OCI-LY1 (cell line): Measurements from ENCODE around the gene B3GALT6.

Experiments used
- EZH2 ChIP-seq: fragments of 200-600 bp; sonication (generic), shearing (Covaris generic); IDR thresholded peaks from 2 replicates; pipeline ENCODE4 v1.8.0; 2017; ENCODE audit warnings: borderline replicate concordance, mixed run types, mild to moderate bottlenecking, antibody characterized with exemption, low read length, moderate library complexity, mixed read lengths
- TF ChIP-seq, protein P1 (sequence below): fragments of 200-600 bp; sonication (generic), shearing (Covaris generic); IDR thresholded peaks from 2 replicates; pipeline ENCODE4 v1.5.1; 2017; ENCODE audit warnings: mild to moderate bottlenecking, antibody characterized with exemption, low read length, moderate library complexity, mixed read lengths

DNA sequence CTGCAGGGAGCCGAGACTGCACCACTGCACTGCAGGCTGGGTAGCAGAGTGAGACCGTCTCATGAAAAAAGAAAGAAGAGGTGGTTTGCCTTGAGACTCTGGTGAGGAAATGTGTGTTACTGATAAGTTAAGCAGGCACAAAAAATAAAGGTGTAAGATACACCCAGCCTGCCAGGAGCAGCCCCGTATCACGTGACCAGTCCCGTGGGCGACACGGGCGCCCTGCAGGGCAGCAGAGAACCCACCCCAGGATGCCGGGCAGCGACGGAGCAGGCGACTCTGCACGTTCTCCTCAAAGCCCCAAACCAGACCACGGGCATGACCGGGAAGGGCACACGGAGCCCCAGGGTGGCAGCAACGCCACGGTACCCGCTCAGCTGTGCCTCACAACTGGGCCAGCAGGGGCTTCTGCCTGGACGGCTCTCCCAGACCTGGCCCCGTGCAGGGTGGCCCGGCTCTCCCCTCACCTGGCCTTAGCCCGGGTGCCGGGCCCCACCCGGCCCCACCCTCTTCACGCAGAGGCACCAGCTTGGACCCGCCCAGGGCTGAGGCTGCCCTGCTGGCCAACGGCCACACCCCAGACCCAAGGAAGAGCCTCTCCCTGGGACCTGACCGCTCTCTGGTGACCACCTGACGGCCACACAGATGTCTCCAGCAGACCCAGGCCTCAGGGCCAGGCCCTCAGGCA, 10.0 kb upstream of the B3GALT6 start:
- TF ChIP-seq, protein P1, sequence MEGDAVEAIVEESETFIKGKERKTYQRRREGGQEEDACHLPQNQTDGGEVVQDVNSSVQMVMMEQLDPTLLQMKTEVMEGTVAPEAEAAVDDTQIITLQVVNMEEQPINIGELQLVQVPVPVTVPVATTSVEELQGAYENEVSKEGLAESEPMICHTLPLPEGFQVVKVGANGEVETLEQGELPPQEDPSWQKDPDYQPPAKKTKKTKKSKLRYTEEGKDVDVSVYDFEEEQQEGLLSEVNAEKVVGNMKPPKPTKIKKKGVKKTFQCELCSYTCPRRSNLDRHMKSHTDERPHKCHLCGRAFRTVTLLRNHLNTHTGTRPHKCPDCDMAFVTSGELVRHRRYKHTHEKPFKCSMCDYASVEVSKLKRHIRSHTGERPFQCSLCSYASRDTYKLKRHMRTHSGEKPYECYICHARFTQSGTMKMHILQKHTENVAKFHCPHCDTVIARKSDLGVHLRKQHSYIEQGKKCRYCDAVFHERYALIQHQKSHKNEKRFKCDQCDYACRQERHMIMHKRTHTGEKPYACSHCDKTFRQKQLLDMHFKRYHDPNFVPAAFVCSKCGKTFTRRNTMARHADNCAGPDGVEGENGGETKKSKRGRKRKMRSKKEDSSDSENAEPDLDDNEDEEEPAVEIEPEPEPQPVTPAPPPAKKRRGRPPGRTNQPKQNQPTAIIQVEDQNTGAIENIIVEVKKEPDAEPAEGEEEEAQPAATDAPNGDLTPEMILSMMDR, result no peak
- no peak for TF ChIP-seq EZH2
